ENCODE data around the gene NR2F6.

- TF ChIP-seq CTCF (conservative IDR thresholded peaks at IDR 0.05; ENCODE audit: low read depth, low read length) (no peak), EZH2 (IDR thresholded peaks at IDR 0.05; ENCODE audit: borderline replicate concordance, low read depth, low read length, poor library complexity, severe bottlenecking) (no peak)
These were observed 8.7 kb downstream of the NR2F6 start for GRCh38 chr19:17236811-17237543.
